ENCODE data around the gene TIMM17B.
A peak's percentile ranks its signal among the peaks of the same experiment; 100 is the strongest.
"Not testable (repeated sequence)": the region's sequence is repeated elsewhere in the genome, so short reads cannot be mapped to it uniquely, and the experiment has no call there.

The TIMM17B gene

DNA sequence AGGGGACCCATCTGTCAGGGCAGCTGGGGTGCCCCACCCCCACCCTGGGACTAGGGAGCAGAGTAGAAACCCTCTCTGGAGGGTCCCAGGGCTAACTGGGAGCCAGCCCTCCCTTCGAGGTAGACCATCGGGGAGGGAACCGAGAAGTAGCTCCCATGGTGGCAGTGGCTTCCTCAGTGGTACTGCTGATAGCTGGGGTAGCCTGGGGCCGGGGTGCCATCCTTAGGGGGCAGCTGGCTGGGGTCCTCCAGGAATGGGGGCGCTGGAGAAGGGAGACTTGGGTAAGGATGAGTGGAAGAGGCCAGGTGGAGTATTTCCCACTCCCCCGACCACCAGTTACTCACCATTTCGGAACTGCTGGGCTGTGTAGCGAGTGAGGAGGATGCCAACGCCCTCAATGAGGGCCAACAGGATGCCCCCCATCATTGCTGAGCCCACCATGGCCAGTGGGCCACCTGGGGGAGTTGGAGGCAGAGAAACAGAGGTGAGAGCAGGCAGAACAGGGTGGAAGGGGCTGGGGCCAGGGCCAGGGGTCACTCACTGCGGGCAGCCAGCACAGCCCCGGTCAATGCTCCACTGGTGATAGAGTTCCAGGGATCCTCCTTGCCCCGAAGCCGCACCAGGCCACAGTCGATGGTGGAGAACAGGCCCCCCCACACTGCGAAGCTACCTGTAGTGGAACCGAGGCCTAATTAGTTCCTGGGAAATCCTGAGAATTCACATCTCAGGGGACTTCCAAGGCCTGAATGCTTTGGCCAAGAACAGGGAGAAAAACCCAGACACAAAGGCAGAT lies 3.8 kb downstream of the TIMM17B start:
- DNase-seq: peak in 1 of 2 experiments; percentile 10

GRCh38 chrX:48892896-48893295 lies 4.7 kb downstream of the TIMM17B start:
- DNase-seq: no peak

DNA sequence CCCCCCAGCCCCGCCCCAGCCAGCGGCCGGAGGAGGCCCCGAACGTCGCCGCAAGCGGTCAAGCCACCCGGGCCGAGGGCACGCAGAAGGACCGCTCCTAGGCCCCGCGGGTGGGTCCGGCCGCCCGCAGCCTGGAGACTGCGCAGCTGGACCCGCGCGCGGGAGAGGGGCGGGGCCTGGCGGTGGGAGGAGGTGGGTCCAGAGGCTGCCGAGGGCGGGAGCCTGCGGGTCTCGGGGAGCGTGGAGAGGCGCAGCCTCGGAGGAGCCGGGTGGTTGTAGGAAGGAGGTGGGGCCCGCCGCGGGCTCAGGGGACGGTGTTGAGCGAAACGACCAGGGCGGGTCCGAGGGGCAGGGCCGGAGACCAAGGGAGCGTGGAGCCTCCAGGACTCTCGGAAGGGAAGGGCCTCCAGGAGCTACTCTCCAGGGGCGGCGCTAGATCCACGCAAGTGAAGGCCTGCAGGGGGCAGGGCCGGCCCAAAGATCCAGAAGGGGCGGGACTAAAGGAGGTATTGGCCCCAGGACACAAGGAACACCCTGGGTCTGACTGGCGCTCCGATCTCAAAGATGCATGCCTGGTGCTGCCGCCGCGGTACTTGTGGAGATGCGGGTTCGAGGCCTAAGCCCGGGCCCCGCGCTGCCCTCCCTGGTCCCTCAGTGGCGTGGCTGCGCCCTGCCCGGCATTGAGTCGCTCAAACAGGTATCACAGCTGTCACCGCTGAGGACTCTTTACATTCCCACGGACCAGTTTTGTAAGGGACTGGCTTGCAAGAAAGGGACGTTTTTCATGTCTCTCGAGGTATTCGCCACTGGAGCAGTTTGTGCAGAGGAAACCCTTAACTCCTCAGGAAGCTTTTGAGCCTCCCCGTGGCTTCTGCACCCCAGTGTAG lies 5.9 kb downstream of the TIMM17B start:
- peak; percentile 83 to 85 for DNase-seq

DNA sequence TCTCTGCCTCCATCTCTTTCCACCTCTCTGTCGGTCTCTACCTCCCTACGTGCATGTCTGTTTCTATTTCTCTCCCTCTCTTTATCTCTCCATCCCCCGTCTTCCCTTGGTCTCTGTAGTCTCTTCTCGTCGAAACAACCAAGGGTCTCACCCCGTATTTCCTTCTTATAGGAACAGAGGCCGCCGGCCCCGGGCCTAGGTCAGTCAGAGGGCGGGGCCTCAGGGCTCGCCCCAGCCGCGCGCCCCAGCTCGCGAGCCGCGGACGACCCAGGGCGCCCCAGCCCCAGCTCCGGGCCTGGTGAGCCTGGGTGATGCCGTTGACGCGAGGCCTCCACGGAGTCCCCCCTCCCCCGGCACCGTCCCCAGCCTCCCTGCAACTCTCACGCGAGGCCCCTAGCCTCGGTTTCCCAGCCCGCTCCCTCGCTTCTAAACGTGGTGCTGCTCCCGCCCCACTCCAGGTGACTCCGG lies 6.6 kb downstream of the TIMM17B start:
- DNase-seq: no peak

GRCh38 chrX:48890296-48890925 lies 7.2 kb downstream of the TIMM17B start:
- DNase-seq: peak in 1 of 2 experiments; percentile 44

DNA sequence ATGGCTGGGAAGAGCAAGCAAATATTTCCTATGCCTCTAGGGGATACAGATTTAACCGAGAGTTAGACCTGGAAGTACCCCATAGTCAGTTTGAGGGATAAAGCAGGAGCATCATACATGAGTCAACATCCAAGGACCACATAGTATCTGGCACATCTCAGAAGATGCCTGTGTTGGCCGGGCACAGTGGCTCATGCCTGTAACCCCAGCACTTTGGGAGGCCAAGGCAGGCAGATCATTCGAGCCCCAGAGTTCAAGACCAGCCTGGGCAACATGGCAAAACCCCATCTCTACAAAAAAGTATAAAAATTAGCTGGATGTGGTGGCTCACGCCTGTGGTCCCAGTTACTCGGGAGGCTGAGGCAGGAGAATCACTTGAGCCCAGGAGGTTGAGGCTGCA lies 11.0 kb downstream of the TIMM17B start:
- not testable (repeated sequence) for DNase-seq

DNA sequence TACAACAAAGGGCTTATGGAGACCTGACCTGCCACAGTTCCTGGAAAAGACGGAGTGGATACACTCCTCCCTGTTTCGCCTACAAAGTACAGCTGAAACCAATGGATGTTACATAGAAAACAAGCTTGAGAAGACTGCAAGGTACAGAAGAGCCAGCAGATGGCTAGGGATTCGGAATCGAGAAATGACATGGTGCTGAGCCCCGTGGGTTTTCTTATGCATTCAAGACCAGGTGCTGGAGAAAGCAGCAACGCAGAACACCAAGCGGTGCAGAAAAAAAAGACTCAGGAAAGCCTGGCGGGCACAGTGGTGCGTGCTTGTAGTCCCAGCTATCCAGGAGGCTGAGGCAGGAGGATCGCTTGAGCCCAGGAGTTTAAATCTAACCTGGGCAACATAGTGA lies 13.8 kb downstream of the TIMM17B start:
- DNase-seq: no peak

GRCh38 chrX:48876944-48877343 lies 20.6 kb downstream of the TIMM17B start:
- DNase-seq: not testable (repeated sequence)

- not testable (repeated sequence) for DNase-seq
Observed at GRCh38 chrX:48872017-48872416, 25.6 kb downstream of the TIMM17B start.

DNA sequence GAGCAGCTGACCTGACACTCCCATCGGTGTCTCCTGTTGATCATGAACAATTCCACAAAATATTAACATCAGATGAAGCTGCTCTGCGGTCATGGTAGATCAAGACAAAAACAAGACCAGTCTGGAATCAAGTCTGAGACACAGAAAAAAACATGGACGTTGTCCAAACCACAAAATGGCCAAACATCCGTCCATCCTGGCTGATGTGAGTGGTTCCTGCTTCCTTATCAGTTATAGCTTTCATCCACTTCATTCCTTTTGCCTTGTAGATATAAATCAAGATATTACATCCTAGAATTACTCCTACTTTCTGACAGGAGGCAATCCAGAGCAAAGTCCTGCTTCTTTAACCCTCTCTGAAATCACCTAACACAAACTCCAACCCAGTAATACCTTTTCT lies 33.4 kb downstream of the TIMM17B start:
- no peak for DNase-seq

DNA sequence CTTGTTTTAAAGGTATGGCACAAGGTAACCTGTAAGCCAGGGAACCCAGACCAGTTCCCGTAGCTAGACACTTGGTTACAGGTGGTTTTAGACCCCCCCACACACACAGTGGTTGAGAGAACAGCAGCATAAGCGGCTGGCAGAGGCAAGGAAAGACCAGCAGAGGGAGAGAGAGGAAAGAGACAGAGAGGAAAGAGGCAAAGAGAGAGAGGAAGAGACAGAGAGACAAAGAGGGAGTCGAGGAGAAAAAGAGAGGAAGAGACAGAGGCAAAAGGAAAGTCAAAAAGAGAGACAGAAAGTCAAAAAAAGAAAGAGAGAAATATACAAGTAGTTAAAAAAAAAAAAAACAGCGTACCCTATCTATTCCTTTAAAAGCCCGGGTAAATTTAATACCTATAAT lies 42.7 kb downstream of the TIMM17B start:
- no peak for DNase-seq

DNA sequence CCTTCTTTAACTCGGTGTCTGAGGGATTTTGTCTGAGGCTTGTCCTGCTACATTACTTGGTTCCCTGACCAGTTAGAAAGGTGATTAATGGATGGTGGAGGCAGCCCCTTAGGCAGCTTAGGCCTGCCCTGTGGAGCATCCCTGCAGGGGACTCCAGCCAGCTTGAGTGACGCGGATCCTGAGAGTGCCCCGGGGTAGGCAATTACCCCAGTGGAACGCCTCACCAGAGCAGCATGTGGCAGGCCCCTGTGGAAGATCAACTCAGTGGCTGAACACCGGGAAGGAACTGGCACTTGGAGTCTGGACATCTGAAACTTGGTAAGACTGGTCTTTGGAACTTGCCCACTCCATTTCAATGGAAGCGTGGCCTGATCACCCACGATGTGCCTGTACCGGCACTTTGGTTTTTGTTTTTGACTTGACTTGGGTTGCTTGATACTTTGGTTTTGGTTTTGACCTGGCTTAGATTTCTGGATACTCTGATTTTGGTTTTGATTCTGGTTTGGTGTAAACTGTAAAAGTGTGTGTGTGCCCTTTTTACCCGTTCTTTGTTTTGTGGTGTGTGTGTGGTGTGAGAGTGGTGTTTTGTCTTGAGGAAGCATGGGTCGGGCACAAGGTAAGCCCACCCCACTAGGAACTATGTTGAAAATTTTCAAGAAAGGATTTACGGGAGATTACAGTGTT lies 43.3 kb downstream of the TIMM17B start:
- not testable (repeated sequence) for DNase-seq

GRCh38 chrX:48853494-48853893 lies 44.1 kb downstream of the TIMM17B start:
- not testable (repeated sequence) for DNase-seq

GRCh38 chrX:48852857-48853256 lies 44.7 kb downstream of the TIMM17B start:
- DNase-seq: no peak

DNA sequence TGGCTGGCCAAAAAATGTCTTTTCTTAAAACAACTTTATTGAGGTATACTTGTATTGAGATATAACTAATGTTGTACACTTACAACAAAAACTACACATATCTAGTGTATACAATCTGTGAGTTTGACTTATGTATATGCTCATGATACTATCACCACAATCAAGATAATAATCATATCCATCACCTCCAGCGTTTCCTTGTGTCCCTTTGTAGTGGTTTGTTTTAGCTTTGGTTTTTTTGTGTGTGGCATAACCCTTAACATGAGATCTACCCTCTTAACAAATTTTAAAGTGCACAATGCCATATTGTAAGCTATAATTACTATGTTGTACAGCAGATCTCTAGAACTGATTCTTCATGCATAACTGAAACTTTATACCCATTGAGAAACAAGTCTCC lies 48.7 kb downstream of the TIMM17B start:
- no peak for DNase-seq

Measured in activated T-cell treated with anti-CD3 and anti-CD28 coated beads, Interleukin-2, amount 50 U/mL, for 48 hours (primary cell).